Stomach (tissue), 4 donors: ENCODE results near the gene HYPK.

Experiments used
- CTCF ChIP-seq, 7 experiments: fragments of 450-650 bp in 4 of 7; fragments of 200-600 bp in 3 of 7; sonication (generic) in 3 of 7; IDR thresholded peaks; one replicate each; pipeline ENCODE4 v1.5.1; 2016 to 2019; ENCODE audit warnings: antibody characterized with exemption in 7 of 7, control low read depth in 2 of 7, mild to moderate bottlenecking in 1 of 7
- POLR2A ChIP-seq, 4 donors: fragments of 450-650 bp; IDR thresholded peaks; one replicate each; pipeline ENCODE4 v1.6.1; 2016; ENCODE audit warnings: antibody characterized with exemption in 4 of 4, control low read depth in 2 of 4, mild to moderate bottlenecking in 1 of 4, moderate library complexity in 1 of 4

GRCh38 chr15:43793647-43794046 lies 6.8 kb upstream of the HYPK start:
- no peak for TF ChIP-seq POLR2A (IDR thresholded peaks at IDR 0.05)
- TF ChIP-seq CTCF (IDR thresholded peaks at IDR 0.05): no peak
